Heart right ventricle (tissue), 16 donors: Measurements from ENCODE around the gene CAMP. TPM values are rescaled to one million over a fixed set of nuclear protein-coding genes. Genes with fewer than 3 reads are reported as not detected.

Experiments used
- ATAC-seq, 8 donors: fragments of 200-7000 bp; cut with Tn5 transposase; one replicate each; pipeline ENCODE4 v1.9.1; 2020; ENCODE audit warnings: mild to moderate bottlenecking in 8 of 8, moderate library complexity in 8 of 8, moderate number of reproducible peaks in 1 of 8
- DNase-seq, 2 donors: peaks; one replicate each; pipeline ENCODE4 v3.0.0-alpha.2; 2020
- H3K27ac ChIP-seq, 10 donors: fragments of 200-600 bp; sonication (generic) in 2 of 10; one replicate each; pipeline versions ENCODE4 v1.5.0 to v1.8.0; 2020 to 2022; ENCODE audit warnings: mild to moderate bottlenecking in 3 of 10
- H3K27me3 ChIP-seq, 7 donors: fragments of 200-600 bp; one replicate each; pipeline ENCODE4 v1.8.0; 2021 to 2022; ENCODE audit warnings: mild to moderate bottlenecking in 2 of 7
- H3K36me3 ChIP-seq, 9 donors: fragments of 200-600 bp; sonication (generic) in 1 of 9; one replicate each; pipeline versions ENCODE4 v1.5.0 to v1.8.0; 2020 to 2022; ENCODE audit warnings: mild to moderate bottlenecking in 2 of 9
- H3K4me1 ChIP-seq, 9 donors: fragments of 200-600 bp; sonication (generic) in 1 of 9; one replicate each; pipeline versions ENCODE4 v1.5.0 to v1.8.0; 2020 to 2022; ENCODE audit warnings: mild to moderate bottlenecking in 4 of 9
- H3K4me3 ChIP-seq, 10 donors: fragments of 200-600 bp; sonication (generic) in 2 of 10; one replicate each; pipeline versions ENCODE4 v1.5.0 to v1.8.0; 2020 to 2022; ENCODE audit warnings: mild to moderate bottlenecking in 7 of 10, moderate library complexity in 2 of 10
- H3K9me3 ChIP-seq, 11 donors: fragments of 200-600 bp in 10 of 11; sonication (generic) in 2 of 11; one replicate each; pipeline versions ENCODE4 v1.5.0 to v1.8.0; 2013 to 2022; ENCODE audit warnings: mild to moderate bottlenecking in 2 of 11, control low read depth in 1 of 11, moderate library complexity in 1 of 11
- CTCF ChIP-seq, 9 donors: fragments of 200-600 bp; sonication (generic) in 2 of 9; IDR thresholded peaks; one replicate each; pipeline versions ENCODE4 v1.5.0 to v1.8.0; 2021 to 2022; ENCODE audit warnings: antibody characterized with exemption in 9 of 9, mild to moderate bottlenecking in 5 of 9, moderate library complexity in 1 of 9
- WGBS, 2 donors: extraction: QIAGEN DNeasy Blood & Tissue Kit; methylation state at CpG; one replicate each; pipeline ENCODE4 v1.1.7; 2013; ENCODE audit warnings: inconsistent platforms in 1 of 2; 5-methylcytosine and 5-hydroxymethylcytosine counted together
- intact Hi-C, 10 donors: fragments of 100-400 bp; cut with DNase I; formaldehyde crosslinking; loops; one replicate each; pipeline versions ENCODE4 v1.11.1 to v1.14.2; 2022
- polyA plus RNA-seq, 2 donors: library from polyadenylated mRNA; stranded (reverse); fragments of 200-250 nt; gene quantifications; one replicate each; pipeline ENCODE4 v1.2.3, GENCODE V29; 2013
- total RNA-seq, 10 donors: library from RNA; stranded (reverse); fragmentation: NEBNext Ultra II Directional in 3 of 10; extraction: Animal tissue kit (Norgen Biotek cat#: 25700) in 3 of 10; gene quantifications; one replicate each; pipeline versions ENCODE4 v1.2.1 to v1.2.4, GENCODE V29; 2021 to 2023
- donor health status: Arrhythmogenic right ventricular cardiomyopathy.
- donor health status: ischemic (EF 13 %, LVEDD 7.1; RV severe dilation, severe dysfunction).
- donor health status: healthy with polysubstance abuse.
- donor health status: DM: no; HTN: yes; CAD: no.
- donor health status: DM: no; HTN: no; CAD: no.
- donor health status: ischemic (EF 25% LVEDD 6.9; RV normal size, moderate dysfunction).
- donor health status: ischemic (EF 25% LVEDD 5.7; RV mildly dilated, moderate dysfunction).
- donor health status: healthy.
- donor health status: DM: yes; HTN: yes; CAD: no.
- donor health status: Ischemic cardiomyopathy.
- donor health status: ischemic (EF 35%, LVEDD 5.7; RV mildly dilated, moderate dysfunction).
- donor health status: nonischemic (EF 11% LVEDD 7.7; RV severe dilation, severe dysfunction).
- donor health status: DM: yes; HTN: yes; CAD: no.
- donor health status: PGD.
- donor health status: ischemic (EF 29% LVEDD 5.4; RV normal size, mild dysfunction).
- donor health status: nonischemic (EF 23%, LVEDD 6.1; RV moderate dilation, normal function).

CAMP gene
- total and polyA plus RNA-seq, 12 donors: 0.33 to 4.1 (median 0.76) TPM; not detected in 5

DNA sequence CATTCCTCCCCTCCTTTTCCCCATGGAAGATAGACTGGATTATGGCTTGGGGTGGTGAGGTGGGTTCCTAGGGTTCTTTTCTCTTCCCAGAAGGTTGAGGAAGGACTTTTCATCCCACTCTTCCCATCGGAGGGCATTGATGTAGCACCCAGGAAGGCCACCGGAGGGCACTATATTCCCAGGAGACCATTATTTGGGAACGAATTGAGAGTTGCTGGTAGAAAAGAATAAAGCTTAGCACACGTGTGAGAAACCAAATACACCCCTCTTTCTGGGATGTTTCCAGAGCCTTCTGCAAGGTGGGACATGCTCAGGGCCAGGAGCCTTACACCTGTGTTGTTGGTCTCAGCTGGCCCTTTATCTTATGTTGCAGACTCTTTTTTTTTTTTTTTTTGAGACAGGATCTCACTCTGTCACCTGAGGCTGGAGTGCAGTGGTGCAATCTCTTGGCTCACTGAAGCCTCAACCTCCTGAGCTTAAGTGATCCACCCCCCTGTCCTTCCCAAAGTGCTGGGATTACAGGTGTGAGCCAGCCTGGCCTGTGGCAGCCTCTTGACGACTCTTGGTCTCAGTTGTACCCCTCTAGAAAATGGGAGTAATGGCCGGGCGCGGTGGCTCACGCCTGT is 28.7 kb upstream of the CAMP start:
- ATAC-seq: peak in 5 of 8 donors; percentile 36 to 66 (median 57)
- no peaks in the 10 kb centered on the region for H3K36me3 ChIP-seq
- WGBS, 2 donors: 54% methylated on average over 9 of the region's 9 CpGs
- peak; percentile 33 to 74 (median 64) for TF ChIP-seq CTCF (IDR thresholded peaks at IDR 0.05)
- no peak overlapping the region for H3K27ac ChIP-seq
- H3K27me3 ChIP-seq: no peaks in the 10 kb centered on the region
- intact Hi-C loops: loop anchor here in 1 of 10 donors (10.0 kb wide), 1 partner anchor 240 kb away; the partner anchor contains the start of gene PLXNB1
- H3K4me3 ChIP-seq: no peak overlapping the region
- H3K9me3 ChIP-seq: no peaks in the 10 kb centered on the region
- no peaks in the 10 kb centered on the region for H3K4me1 ChIP-seq
- peak; percentile 32 to 42 for DNase-seq

DNA sequence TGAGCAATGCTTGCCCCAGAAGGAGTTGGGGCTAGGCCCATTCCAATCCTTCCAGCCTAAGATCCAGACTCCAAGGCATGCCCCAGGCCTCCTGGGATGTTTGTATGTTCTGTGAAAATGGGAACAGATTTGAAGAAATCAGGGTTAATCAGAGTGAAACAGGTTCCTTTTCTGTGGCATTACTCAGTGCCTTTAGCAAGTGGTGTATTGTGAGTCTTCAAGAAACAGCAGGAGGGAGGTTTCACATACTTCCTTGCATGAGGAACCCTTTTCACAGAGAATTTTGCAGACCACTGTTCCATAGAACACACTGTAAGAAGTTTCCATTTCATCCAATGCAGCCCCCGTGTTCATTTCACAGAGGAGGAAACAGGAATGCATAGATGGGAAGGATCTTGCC is 26.7 kb upstream of the CAMP start:
- WGBS, 2 donors: 68 to 76% methylated on average over 1 of the region's 1 CpG
- no peaks in the 10 kb centered on the region for H3K9me3 ChIP-seq
- intact Hi-C loops: loop anchor here in 1 of 10 donors (10.0 kb wide), 1 partner anchor 238 kb away; the partner anchor contains the start of gene PLXNB1
- DNase-seq (no peak), ATAC-seq (no peak)
- no peaks in the 10 kb centered on the region for H3K4me1 ChIP-seq
- H3K27me3 ChIP-seq: no peaks in the 10 kb centered on the region
- no peaks in the 10 kb centered on the region for H3K36me3 ChIP-seq
- no peak overlapping the region for H3K4me3 ChIP-seq
- H3K27ac ChIP-seq: no peak overlapping the region
- no peak for TF ChIP-seq CTCF (IDR thresholded peaks at IDR 0.05)

DNA sequence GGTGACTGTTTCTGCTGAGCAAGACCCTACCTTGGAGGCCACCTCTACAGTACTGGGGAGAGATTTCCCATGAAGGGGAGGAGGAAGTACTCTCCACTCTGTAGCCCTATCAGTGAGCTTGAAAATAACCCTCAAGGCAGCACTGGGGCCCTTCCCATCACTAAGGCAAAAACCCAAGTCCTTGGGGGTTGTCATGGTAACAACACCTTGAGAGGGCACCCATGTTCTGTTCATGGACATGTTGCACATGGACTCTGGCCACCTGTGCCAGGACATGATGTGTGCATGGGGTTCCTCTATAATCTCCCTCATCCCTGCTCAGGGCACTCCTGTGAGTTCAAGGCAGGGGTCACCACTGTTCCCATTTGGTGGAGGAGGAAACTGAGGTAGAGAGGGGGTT is 24.2 kb upstream of the CAMP start:
- intact Hi-C loops: loop anchor here in 1 of 10 donors (10.0 kb wide), 1 partner anchor 236 kb away; the partner anchor contains the start of gene PLXNB1
- H3K36me3 ChIP-seq: no peaks in the 10 kb centered on the region
- H3K27ac ChIP-seq: no peak overlapping the region
- H3K4me1 ChIP-seq: no peaks in the 10 kb centered on the region
- H3K27me3 ChIP-seq: no peaks in the 10 kb centered on the region
- TF ChIP-seq CTCF (IDR thresholded peaks at IDR 0.05): no peak
- no peak overlapping the region for H3K4me3 ChIP-seq
- DNase-seq (no peak), ATAC-seq (no peak)
- no peaks in the 10 kb centered on the region for H3K9me3 ChIP-seq

GRCh38 chr3:48202632-48203031 is 20.7 kb upstream of the CAMP start:
- DNase-seq (no peak), ATAC-seq (no peak)
- H3K27ac ChIP-seq: no peak overlapping the region
- 75 to 85% methylated on average over 6 of the region's 6 CpGs for WGBS, 2 donors
- no peak overlapping the region for H3K4me3 ChIP-seq
- H3K4me1 ChIP-seq: no peaks in the 10 kb centered on the region
- no peaks in the 10 kb centered on the region for H3K9me3 ChIP-seq
- TF ChIP-seq CTCF (IDR thresholded peaks at IDR 0.05): no peak
- H3K36me3 ChIP-seq: no peaks in the 10 kb centered on the region
- intact Hi-C loops: no loop called here
- H3K27me3 ChIP-seq: no peaks in the 10 kb centered on the region
